Measurements from ENCODE around the gene RBFOX1. TPM values are rescaled to one million over a fixed set of nuclear protein-coding genes. Genes with fewer than 3 reads are reported as not detected.

The RBFOX1 gene
- total and polyA plus RNA-seq, 9 donors, result 0.28 to 2.6 (median 0.48) TPM; not detected in 2

- no peak for DNase-seq
- 63 to 74% (median 70%) methylated on average over 5 of the region's 5 CpGs for WGBS, 3 donors
- intact Hi-C loops (cut with DNase I), result no loop called here
- Histone ChIP-seq H3K4me1 (ENCODE audit: insufficient read depth) (no peaks in the 10 kb centered on the region), H3K4me3 (no peak overlapping the region), H3K27ac (no peak overlapping the region), H3K36me3 (no peaks in the 10 kb centered on the region), H3K9me3 (no peaks in the 10 kb centered on the region), H3K27me3 (no peaks in the 10 kb centered on the region)
- no peak for TF ChIP-seq POLR2A (IDR thresholded peaks at IDR 0.05)
- no peak for TF ChIP-seq EP300 (IDR thresholded peaks at IDR 0.05)
- no peak for TF ChIP-seq CTCF (IDR thresholded peaks at IDR 0.05)
Observed at GRCh38 chr16:7688811-7689210, 356.2 kb downstream of the RBFOX1 start.

GRCh38 chr16:7689234-7689633, 356.6 kb downstream of the RBFOX1 start:
- intact Hi-C loops (cut with DNase I), result no loop called here

GRCh38 chr16:7691533-7691932, 358.9 kb downstream of the RBFOX1 start:
- 79 to 86% (median 81%) methylated on average over 4 of the region's 4 CpGs for WGBS, 3 donors
- H3K4me3 ChIP-seq, result no peak overlapping the region
- intact Hi-C loops (cut with DNase I), result no loop called here
- H3K9me3 ChIP-seq, result no peaks in the 10 kb centered on the region
- no peaks in the 10 kb centered on the region for H3K27me3 ChIP-seq
- TF ChIP-seq CTCF (IDR thresholded peaks at IDR 0.05) (no peak), POLR2A (IDR thresholded peaks at IDR 0.05) (no peak), EP300 (IDR thresholded peaks at IDR 0.05) (no peak)
- no peaks in the 10 kb centered on the region for H3K4me1 ChIP-seq (ENCODE audit: insufficient read depth)
- H3K27ac ChIP-seq, result no peak overlapping the region
- DNase-seq, result no peak
- H3K36me3 ChIP-seq, result no peaks in the 10 kb centered on the region

More at GRCh38 chr16:7689234-7689633, 356.6 kb downstream of the RBFOX1 start:
- Histone ChIP-seq H3K27me3 (no peaks in the 10 kb centered on the region), H3K36me3 (no peaks in the 10 kb centered on the region), H3K4me1 (ENCODE audit: insufficient read depth) (no peaks in the 10 kb centered on the region), H3K27ac (no peak overlapping the region), H3K4me3 (no peak overlapping the region), H3K9me3 (no peaks in the 10 kb centered on the region)
- 79 to 95% (median 81%) methylated on average over 1 of the region's 1 CpG for WGBS, 3 donors
- no peak for TF ChIP-seq POLR2A (IDR thresholded peaks at IDR 0.05)
- no peak for TF ChIP-seq EP300 (IDR thresholded peaks at IDR 0.05)
- no peak for TF ChIP-seq CTCF (IDR thresholded peaks at IDR 0.05)
- no peak for DNase-seq

- no peaks in the 10 kb centered on the region for H3K4me1 ChIP-seq (ENCODE audit: insufficient read depth)
- DNase-seq, result no peak
- H3K27ac ChIP-seq, result no peak overlapping the region
- no peak overlapping the region for H3K4me3 ChIP-seq
- no peaks in the 10 kb centered on the region for H3K9me3 ChIP-seq
- intact Hi-C loops (cut with DNase I), result no loop called here
- H3K36me3 ChIP-seq, result no peaks in the 10 kb centered on the region
- TF ChIP-seq EP300 (IDR thresholded peaks at IDR 0.05) (no peak), CTCF (IDR thresholded peaks at IDR 0.05) (no peak), POLR2A (IDR thresholded peaks at IDR 0.05) (no peak)
- no peaks in the 10 kb centered on the region for H3K27me3 ChIP-seq
- WGBS, 3 donors, result 70 to 86% (median 86%) methylated on average over 3 of the region's 3 CpGs
Observed at GRCh38 chr16:7703672-7704071, 371.0 kb downstream of the RBFOX1 start.

Data from ovary (tissue), 9 donors.